Naive thymus-derived CD4-positive, alpha-beta T cell (primary cell): Measurements from ENCODE around the gene MAP3K9. TPM values are rescaled to one million over a fixed set of nuclear protein-coding genes. Genes with fewer than 3 reads are reported as not detected.

Experiments used
- ATAC-seq: fragments of 150-1000 bp; cut with Tn5 transposase; 2 replicates; pipeline ENCODE4 v1.10.0; 2021; ENCODE audit warnings: mild to moderate bottlenecking, moderate library complexity
- CTCF ChIA-PET: fragments of 350-600 bp; sonication (Branson Sonifier 250); formaldehyde crosslinking; loops from one replicate; lab custom pipeline; 2021; ENCODE audit warnings: antibody characterized with exemption; lab: Charles Lee
- POLR2A ChIA-PET: fragments of 350-600 bp; sonication (Branson Sonifier 250); formaldehyde crosslinking; loops from one replicate; lab custom pipeline; 2021; ENCODE audit warnings: antibody characterized with exemption, inconsistent platforms; lab: Charles Lee
- DNase-seq, 9 donors: peaks; one replicate each; pipeline versions ENCODE4 v3.0.0 to v3.0.0-alpha.2; 2020 to 2022; ENCODE audit warnings: mixed read lengths in 1 of 9
- H3K27ac ChIP-seq: one replicate; pipeline ENCODE4 v1.7.0; 2013; ENCODE audit warnings: mild to moderate bottlenecking, low read depth, low read length, moderate library complexity
- H3K27me3 ChIP-seq, 2 donors: one replicate each; pipeline ENCODE4 v1.7.0; 2013; ENCODE audit warnings: low read length in 2 of 2, mild to moderate bottlenecking in 2 of 2, moderate library complexity in 2 of 2; ENCODE audit not compliant: control insufficient read depth in 2 of 2, insufficient read depth in 2 of 2
- H3K36me3 ChIP-seq, 3 experiments: 1 replicate in 2 of 3; 2 replicates in 1 of 3; pipeline ENCODE4 v1.7.0; 2013; ENCODE audit warnings: low read length in 3 of 3, mild to moderate bottlenecking in 3 of 3, moderate library complexity in 1 of 3; ENCODE audit not compliant: insufficient read depth in 3 of 3, control insufficient read depth in 2 of 3
- H3K4me1 ChIP-seq, 2 donors: one replicate each; pipeline ENCODE4 v1.7.0; 2013; ENCODE audit warnings: low read length in 2 of 2, mild to moderate bottlenecking in 2 of 2, moderate library complexity in 1 of 2; ENCODE audit not compliant: control insufficient read depth in 2 of 2, insufficient read depth in 2 of 2
- H3K4me3 ChIP-seq: 2 replicates; pipeline ENCODE4 v1.7.0; 2013; ENCODE audit warnings: mild to moderate bottlenecking, low read length
- H3K9me3 ChIP-seq, 3 experiments: 1 replicate in 2 of 3; 2 replicates in 1 of 3; pipeline ENCODE4 v1.7.0; 2013; ENCODE audit warnings: low read length in 3 of 3; ENCODE audit not compliant: control insufficient read depth in 2 of 3
- H3K27ac Mint-ChIP-seq, 9 donors: one replicate each; pipeline ENCODE4 v1.8.0; 2020 to 2022; ENCODE audit warnings: mixed read lengths in 9 of 9, mild to moderate bottlenecking in 8 of 9, moderate library complexity in 5 of 9, inconsistent platforms in 2 of 9
- H3K27me3 Mint-ChIP-seq, 5 donors: one replicate each; pipeline ENCODE4 v1.8.0; 2021 to 2022; ENCODE audit warnings: mixed read lengths in 5 of 5, mild to moderate bottlenecking in 1 of 5
- H3K36me3 Mint-ChIP-seq, 5 donors: one replicate each; pipeline ENCODE4 v1.8.0; 2020 to 2022; ENCODE audit warnings: mixed read lengths in 5 of 5, mild to moderate bottlenecking in 3 of 5, inconsistent platforms in 1 of 5
- H3K4me1 Mint-ChIP-seq, 7 donors: one replicate each; pipeline ENCODE4 v1.8.0; 2020 to 2022; ENCODE audit warnings: mixed read lengths in 7 of 7, mild to moderate bottlenecking in 3 of 7, inconsistent platforms in 1 of 7
- H3K4me3 Mint-ChIP-seq, 10 donors: one replicate each; pipeline ENCODE4 v1.8.0; 2020 to 2022; ENCODE audit warnings: mild to moderate bottlenecking in 10 of 10, mixed read lengths in 10 of 10, moderate library complexity in 6 of 10, inconsistent platforms in 2 of 10
- H3K9me3 Mint-ChIP-seq, 11 donors: one replicate each; pipeline ENCODE4 v1.8.0; 2020 to 2022; ENCODE audit warnings: mixed read lengths in 11 of 11, mild to moderate bottlenecking in 4 of 11, inconsistent platforms in 1 of 11, moderate library complexity in 1 of 11
- intact Hi-C, 2 donors: fragments of 100-400 bp; cut with micrococcal nuclease; formaldehyde crosslinking; loops; one replicate each; pipeline ENCODE4 v1.15.1; 2023
- polyA plus RNA-seq, 2 donors: library from polyadenylated mRNA; unstranded; fragments of 300-500 nt; fragmentation: Illumina TruSeq; gene quantifications; one replicate each; pipeline ENCODE4 v1.2.3, GENCODE V29; 2021
- total RNA-seq, 6 experiments: library from RNA in 5 of 6; stranded (reverse) in 5 of 6; gene quantifications; 1 replicate in 5 of 6; 2 replicates in 1 of 6; pipeline ENCODE4 v1.2.3 and lab custom pipeline; 2021 to 2026

MAP3K9 gene
- total and polyA plus RNA-seq, 7 experiments from 2014 or later = 0.73 to 7.8 (median 5.3) TPM

GRCh38 chr14:70804556-70805162 lies 4.7 kb downstream of the MAP3K9 start:
- H3K27ac Mint-ChIP-seq = no peak overlapping the region
- H3K27me3 Mint-ChIP-seq = peaks cover 0 to 9% (median 4%) of the 10 kb centered on the region in 5 donors
- peaks cover 7 to 20% (median 9%) of the 10 kb centered on the region in 5 donors for H3K36me3 Mint-ChIP-seq
- Histone ChIP-seq H3K27me3 (no peaks in the 10 kb centered on the region), H3K9me3 (no peaks in the 10 kb centered on the region), H3K4me3 (no peak overlapping the region), H3K36me3 (peaks cover 0 to 12% (median 0%) of the 10 kb centered on the region in 3 experiments), H3K4me1 (peaks cover 0 to 4% of the 10 kb centered on the region in 2 donors), H3K27ac (no peak overlapping the region)
- H3K9me3 Mint-ChIP-seq = no peaks in the 10 kb centered on the region
- no peak overlapping the region for H3K4me3 Mint-ChIP-seq
- ChIA-PET POLR2A (interaction anchor here (0.6 kb wide), 1 partner anchor 12 kb away, joined by 3 read pairs; no protein-coding TSS in a partner anchor), CTCF (interaction anchor here (0.5 to 1.5 kb wide), 2 partner anchors 14 to 18 kb away, joined by 4 to 5 read pairs; no protein-coding TSS in a partner anchor)
- peaks cover 7 to 18% (median 12%) of the 10 kb centered on the region in 7 donors for H3K4me1 Mint-ChIP-seq
- ATAC-seq (no peak), DNase-seq (no peak)
- intact Hi-C loops = loop anchor here in 1 of 2 donors (5.0 kb wide), 2 partner anchors 1037 to 1192 kb away; partner anchors contain the start of genes SRSF5 and SUSD6

GRCh38 chr14:70803321-70804310 lies 5.7 kb downstream of the MAP3K9 start:
- Histone ChIP-seq H3K4me3 (no peak overlapping the region), H3K27me3 (no peaks in the 10 kb centered on the region), H3K36me3 (peaks cover 0 to 13% (median 0%) of the 10 kb centered on the region in 3 experiments), H3K4me1 (peaks cover 0 to 4% of the 10 kb centered on the region in 2 donors), H3K27ac (no peak overlapping the region), H3K9me3 (no peaks in the 10 kb centered on the region)
- intact Hi-C loops = no loop called here
- ChIA-PET CTCF (no interaction called here), POLR2A (no interaction called here)
- peak; percentile 39 for ATAC-seq
- Mint-ChIP-seq H3K4me1 (peaks cover 5 to 18% (median 12%) of the 10 kb centered on the region in 7 donors), H3K4me3 (no peak overlapping the region), H3K27ac (no peak overlapping the region), H3K27me3 (peaks cover 0 to 9% (median 4%) of the 10 kb centered on the region in 5 donors), H3K36me3 (peaks cover 7 to 20% (median 9%) of the 10 kb centered on the region in 5 donors), H3K9me3 (no peaks in the 10 kb centered on the region)
- no peak for DNase-seq

GRCh38 chr14:70802379-70802778 lies 6.9 kb downstream of the MAP3K9 start:
- H3K27me3 Mint-ChIP-seq = peaks cover 0 to 7% (median 0%) of the 10 kb centered on the region in 5 donors
- Histone ChIP-seq H3K4me3 (no peak overlapping the region), H3K4me1 (no peaks in the 10 kb centered on the region), H3K9me3 (no peaks in the 10 kb centered on the region), H3K36me3 (peaks cover 0 to 13% (median 0%) of the 10 kb centered on the region in 3 experiments), H3K27ac (no peak overlapping the region), H3K27me3 (no peaks in the 10 kb centered on the region)
- ChIA-PET CTCF (no interaction called here), POLR2A (no interaction called here)
- H3K27ac Mint-ChIP-seq = no peak overlapping the region
- peaks cover 6 to 20% (median 9%) of the 10 kb centered on the region in 5 donors for H3K36me3 Mint-ChIP-seq
- H3K9me3 Mint-ChIP-seq = no peaks in the 10 kb centered on the region
- no peak for ATAC-seq
- no peak for DNase-seq
- H3K4me3 Mint-ChIP-seq = no peak overlapping the region
- peaks cover 2 to 11% (median 5%) of the 10 kb centered on the region in 7 donors for H3K4me1 Mint-ChIP-seq
- intact Hi-C loops = no loop called here

- Mint-ChIP-seq H3K9me3 (no peaks in the 10 kb centered on the region), H3K4me1 (peaks cover under 1 to 8% (median 3%) of the 10 kb centered on the region in 7 donors), H3K4me3 (no peak overlapping the region), H3K36me3 (peaks cover 6 to 24% (median 9%) of the 10 kb centered on the region in 5 donors), H3K27me3 (peaks cover 0 to 3% (median 0%) of the 10 kb centered on the region in 5 donors), H3K27ac (no peak overlapping the region)
- Histone ChIP-seq H3K9me3 (no peaks in the 10 kb centered on the region), H3K36me3 (peaks cover 0 to 13% (median 0%) of the 10 kb centered on the region in 3 experiments), H3K4me3 (no peak overlapping the region), H3K27me3 (no peaks in the 10 kb centered on the region), H3K4me1 (no peaks in the 10 kb centered on the region), H3K27ac (no peak overlapping the region)
- ChIA-PET POLR2A (no interaction called here), CTCF (no interaction called here)
- ATAC-seq = no peak
- no peak for DNase-seq
- intact Hi-C loops = no loop called here
Observed at GRCh38 chr14:70801836-70802235, 7.5 kb downstream of the MAP3K9 start.

GRCh38 chr14:70796551-70796950 lies 12.8 kb downstream of the MAP3K9 start:
- CTCF ChIA-PET = no interaction called here
- H3K27ac Mint-ChIP-seq = no peak overlapping the region
- peaks cover 6 to 38% (median 13%) of the 10 kb centered on the region in 5 donors for H3K36me3 Mint-ChIP-seq

GRCh38 chr14:70794294-70794693 lies 15.0 kb downstream of the MAP3K9 start:
- POLR2A ChIA-PET = interaction anchor here (0.7 kb wide), 1 partner anchor 531 kb away, joined by 3 read pairs; no protein-coding TSS in a partner anchor
- no peaks in the 10 kb centered on the region for H3K27me3 Mint-ChIP-seq
- Histone ChIP-seq H3K27ac (no peak overlapping the region), H3K4me3 (no peak overlapping the region), H3K27me3 (no peaks in the 10 kb centered on the region), H3K4me1 (no peaks in the 10 kb centered on the region), H3K9me3 (no peaks in the 10 kb centered on the region), H3K36me3 (peaks cover 0 to 4% (median 0%) of the 10 kb centered on the region in 3 experiments)
- CTCF ChIA-PET = no interaction called here
- no peak overlapping the region for H3K4me3 Mint-ChIP-seq
- H3K27ac Mint-ChIP-seq = no peak overlapping the region
- H3K4me1 Mint-ChIP-seq = peaks cover 0 to 7% (median 0%) of the 10 kb centered on the region in 7 donors
- no peak for DNase-seq
- no peaks in the 10 kb centered on the region for H3K9me3 Mint-ChIP-seq
- ATAC-seq = no peak
- H3K36me3 Mint-ChIP-seq = peaks cover 0 to 35% (median 13%) of the 10 kb centered on the region in 5 donors
- intact Hi-C loops = no loop called here

More at GRCh38 chr14:70796551-70796950, 12.8 kb downstream of the MAP3K9 start:
- Mint-ChIP-seq H3K27me3 (no peaks in the 10 kb centered on the region), H3K9me3 (no peaks in the 10 kb centered on the region), H3K4me3 (no peak overlapping the region), H3K4me1 (peaks cover 0 to 7% (median 0%) of the 10 kb centered on the region in 7 donors)
- Histone ChIP-seq H3K4me1 (no peaks in the 10 kb centered on the region), H3K27ac (no peak overlapping the region), H3K27me3 (no peaks in the 10 kb centered on the region), H3K36me3 (peaks cover 0 to 17% (median 0%) of the 10 kb centered on the region in 3 experiments), H3K4me3 (no peak overlapping the region), H3K9me3 (no peaks in the 10 kb centered on the region)
- ATAC-seq = no peak
- intact Hi-C loops = no loop called here
- POLR2A ChIA-PET = no interaction called here
- no peak for DNase-seq
